ENCODE measurements around the gene APBB2.

The APBB2 gene

GRCh38 chr4:41245983-41246382 is 31.6 kb upstream of the APBB2 start:
- H3K27ac ChIP-seq (ENCODE audit: low read length, poor library complexity, severe bottlenecking) = no peak overlapping the region
- no peaks in the 10 kb centered on the region for H3K79me1 ChIP-seq (replicated peaks; ENCODE audit: low read length, poor library complexity, severe bottlenecking)
- H3K4ac ChIP-seq (ENCODE audit: low read depth in 1 of 2, low read length in 2 of 2) = no peak overlapping the region
- H3K18ac ChIP-seq (ENCODE audit: low read depth in 1 of 2, low read length in 2 of 2) = no peak overlapping the region
- H3K36me3 ChIP-seq (ENCODE audit: control insufficient read depth in 1 of 2, insufficient read depth in 2 of 2, low read depth in 1 of 2, low read length in 2 of 2) = no peaks in the 10 kb centered on the region
- no peak overlapping the region for H2BK12ac ChIP-seq (ENCODE audit: low read length in 2 of 2)
- no peak overlapping the region for H2AK5ac ChIP-seq (ENCODE audit: low read length, severe bottlenecking)
- no peaks in the 10 kb centered on the region for H3K9me3 ChIP-seq (ENCODE audit: control insufficient read depth, low read length)
- H3K4me3 ChIP-seq (ENCODE audit: insufficient read depth in 1 of 2, low read depth in 1 of 2, low read length in 2 of 2) = no peak overlapping the region
- H3K27me3 ChIP-seq (ENCODE audit: control insufficient read depth in 1 of 2, insufficient read depth in 1 of 2, low read length in 2 of 2) = peaks cover 10 to 17% of the 10 kb centered on the region in 2 experiments
- no peak overlapping the region for H2BK5ac ChIP-seq (ENCODE audit: low read depth, low read length, poor library complexity, severe bottlenecking)
- H4K91ac ChIP-seq (ENCODE audit: low read length) = no peak overlapping the region
- no peak overlapping the region for H2BK15ac ChIP-seq (ENCODE audit: low read depth, poor library complexity, severe bottlenecking)
- DNase-seq = no peak
- no peaks in the 10 kb centered on the region for H3K4me1 ChIP-seq (ENCODE audit: control insufficient read depth, insufficient read depth, low read depth, low read length)
- 44% methylated on average over 1 of the region's 1 CpG for WGBS
- no peak overlapping the region for H2BK120ac ChIP-seq (ENCODE audit: low read depth, low read length)
- no peak overlapping the region for H2AFZ ChIP-seq (ENCODE audit: low read depth, low read length)
- H3K23ac ChIP-seq (ENCODE audit: low read length in 2 of 2) = no peak overlapping the region
- no peak overlapping the region for H3K4me2 ChIP-seq (ENCODE audit: low read length, poor library complexity, severe bottlenecking)
- no peak overlapping the region for H4K8ac ChIP-seq (ENCODE audit: low read length)
- H3K9ac ChIP-seq (ENCODE audit: low read length) = no peak overlapping the region
- no peak overlapping the region for H3K14ac ChIP-seq (ENCODE audit: low read length in 2 of 2)

GRCh38 chr4:41241919-41242318 is 27.6 kb upstream of the APBB2 start:
- DNase-seq = no peak
- 100% methylated on average over 1 of the region's 1 CpG for WGBS
- no peak overlapping the region for H2BK15ac ChIP-seq (ENCODE audit: low read depth, poor library complexity, severe bottlenecking)
- H3K9me3 ChIP-seq (ENCODE audit: control insufficient read depth, low read length) = no peaks in the 10 kb centered on the region
- no peak overlapping the region for H3K9ac ChIP-seq (ENCODE audit: low read length)
- H4K8ac ChIP-seq (ENCODE audit: low read length) = no peak overlapping the region
- H3K4ac ChIP-seq (ENCODE audit: low read depth in 1 of 2, low read length in 2 of 2) = no peak overlapping the region
- no peak overlapping the region for H2BK12ac ChIP-seq (ENCODE audit: low read length in 2 of 2)
- H2BK120ac ChIP-seq (ENCODE audit: low read depth, low read length) = no peak overlapping the region
- H2BK5ac ChIP-seq (ENCODE audit: low read depth, low read length, poor library complexity, severe bottlenecking) = no peak overlapping the region
- no peaks in the 10 kb centered on the region for H3K4me1 ChIP-seq (ENCODE audit: control insufficient read depth, insufficient read depth, low read depth, low read length)
- H3K36me3 ChIP-seq (ENCODE audit: control insufficient read depth in 1 of 2, insufficient read depth in 2 of 2, low read depth in 1 of 2, low read length in 2 of 2) = no peaks in the 10 kb centered on the region
- H3K23ac ChIP-seq (ENCODE audit: low read length in 2 of 2) = no peak overlapping the region
- H3K27ac ChIP-seq (ENCODE audit: low read length, poor library complexity, severe bottlenecking) = no peak overlapping the region
- no peak overlapping the region for H3K18ac ChIP-seq (ENCODE audit: low read depth in 1 of 2, low read length in 2 of 2)
- no peaks in the 10 kb centered on the region for H3K79me1 ChIP-seq (replicated peaks; ENCODE audit: low read length, poor library complexity, severe bottlenecking)
- H2AFZ ChIP-seq (ENCODE audit: low read depth, low read length) = no peak overlapping the region
- H4K91ac ChIP-seq (ENCODE audit: low read length) = no peak overlapping the region
- H3K14ac ChIP-seq (ENCODE audit: low read length in 2 of 2) = no peak overlapping the region
- H3K4me3 ChIP-seq (ENCODE audit: insufficient read depth in 1 of 2, low read depth in 1 of 2, low read length in 2 of 2) = no peak overlapping the region
- peaks cover 6 to 11% of the 10 kb centered on the region in 2 experiments for H3K27me3 ChIP-seq (ENCODE audit: control insufficient read depth in 1 of 2, insufficient read depth in 1 of 2, low read length in 2 of 2)
- H2AK5ac ChIP-seq (ENCODE audit: low read length, severe bottlenecking) = no peak overlapping the region
- no peak overlapping the region for H3K4me2 ChIP-seq (ENCODE audit: low read length, poor library complexity, severe bottlenecking)

GRCh38 chr4:41236508-41236907 is 22.2 kb upstream of the APBB2 start:
- Histone ChIP-seq H3K79me1 (replicated peaks; ENCODE audit: low read length, poor library complexity, severe bottlenecking) (no peaks in the 10 kb centered on the region), H4K8ac (ENCODE audit: low read length) (no peak overlapping the region), H3K14ac (ENCODE audit: low read length in 2 of 2) (no peak overlapping the region), H2AK5ac (ENCODE audit: low read length, severe bottlenecking) (no peak overlapping the region), H2BK5ac (ENCODE audit: low read depth, low read length, poor library complexity, severe bottlenecking) (no peak overlapping the region), H3K36me3 (ENCODE audit: control insufficient read depth in 1 of 2, insufficient read depth in 2 of 2, low read depth in 1 of 2, low read length in 2 of 2) (no peaks in the 10 kb centered on the region), H3K27me3 (ENCODE audit: control insufficient read depth in 1 of 2, insufficient read depth in 1 of 2, low read length in 2 of 2) (no peaks in the 10 kb centered on the region), H4K91ac (ENCODE audit: low read length) (no peak overlapping the region), H3K9me3 (ENCODE audit: control insufficient read depth, low read length) (no peaks in the 10 kb centered on the region), H3K4me2 (ENCODE audit: low read length, poor library complexity, severe bottlenecking) (no peak overlapping the region), H3K4me3 (ENCODE audit: insufficient read depth in 1 of 2, low read depth in 1 of 2, low read length in 2 of 2) (no peak overlapping the region), H3K23ac (ENCODE audit: low read length in 2 of 2) (no peak overlapping the region), H2BK15ac (ENCODE audit: low read depth, poor library complexity, severe bottlenecking) (no peak overlapping the region), H2BK12ac (ENCODE audit: low read length in 2 of 2) (no peak overlapping the region), H3K4me1 (ENCODE audit: control insufficient read depth, insufficient read depth, low read depth, low read length) (no peaks in the 10 kb centered on the region), H2AFZ (ENCODE audit: low read depth, low read length) (no peak overlapping the region), H3K9ac (ENCODE audit: low read length) (no peak overlapping the region), H3K4ac (ENCODE audit: low read depth in 1 of 2, low read length in 2 of 2) (no peak overlapping the region), H3K27ac (ENCODE audit: low read length, poor library complexity, severe bottlenecking) (no peak overlapping the region), H3K18ac (ENCODE audit: low read depth in 1 of 2, low read length in 2 of 2) (no peak overlapping the region), H2BK120ac (ENCODE audit: low read depth, low read length) (no peak overlapping the region)
- WGBS = no CpG with 5 or more reads among the region's 1 CpG
- DNase-seq = no peak

GRCh38 chr4:41236032-41236431 is 21.7 kb upstream of the APBB2 start:
- Histone ChIP-seq H2BK12ac (ENCODE audit: low read length in 2 of 2) (no peak overlapping the region), H3K9ac (ENCODE audit: low read length) (no peak overlapping the region), H2BK120ac (ENCODE audit: low read depth, low read length) (no peak overlapping the region), H2BK15ac (ENCODE audit: low read depth, poor library complexity, severe bottlenecking) (no peak overlapping the region), H3K9me3 (ENCODE audit: control insufficient read depth, low read length) (no peaks in the 10 kb centered on the region), H3K4ac (ENCODE audit: low read depth in 1 of 2, low read length in 2 of 2) (no peak overlapping the region), H2AK5ac (ENCODE audit: low read length, severe bottlenecking) (no peak overlapping the region), H4K91ac (ENCODE audit: low read length) (no peak overlapping the region), H2BK5ac (ENCODE audit: low read depth, low read length, poor library complexity, severe bottlenecking) (no peak overlapping the region), H3K4me3 (ENCODE audit: insufficient read depth in 1 of 2, low read depth in 1 of 2, low read length in 2 of 2) (no peak overlapping the region), H3K23ac (ENCODE audit: low read length in 2 of 2) (no peak overlapping the region), H3K27me3 (ENCODE audit: control insufficient read depth in 1 of 2, insufficient read depth in 1 of 2, low read length in 2 of 2) (no peaks in the 10 kb centered on the region), H3K18ac (ENCODE audit: low read depth in 1 of 2, low read length in 2 of 2) (no peak overlapping the region), H3K36me3 (ENCODE audit: control insufficient read depth in 1 of 2, insufficient read depth in 2 of 2, low read depth in 1 of 2, low read length in 2 of 2) (no peaks in the 10 kb centered on the region), H4K8ac (ENCODE audit: low read length) (no peak overlapping the region), H2AFZ (ENCODE audit: low read depth, low read length) (no peak overlapping the region), H3K79me1 (replicated peaks; ENCODE audit: low read length, poor library complexity, severe bottlenecking) (no peaks in the 10 kb centered on the region), H3K4me2 (ENCODE audit: low read length, poor library complexity, severe bottlenecking) (no peak overlapping the region), H3K4me1 (ENCODE audit: control insufficient read depth, insufficient read depth, low read depth, low read length) (no peaks in the 10 kb centered on the region), H3K14ac (ENCODE audit: low read length in 2 of 2) (no peak overlapping the region), H3K27ac (ENCODE audit: low read length, poor library complexity, severe bottlenecking) (no peak overlapping the region)
- 100% methylated on average over 1 of the region's 1 CpG for WGBS
- no peak for DNase-seq

Data from mesenchymal stem cell (in vitro differentiated cells and primary cell).